HG02759 (cell line): ENCODE measurements around the gene NR2E1.

ENCODE experiments used
- ATAC-seq: cut with Tn5 transposase; IDR thresholded peaks from one replicate; pipeline ENCODE4 v1.9.1; 2021; ENCODE audit warnings: mild to moderate bottlenecking, moderate library complexity; ENCODE audit not compliant: unreplicated experiment

Gene NR2E1

GRCh38 chr6:108152446-108152845 is 13.4 kb upstream of the NR2E1 start:
- ATAC-seq, result no peak

GRCh38 chr6:108156180-108156937 is 9.5 kb upstream of the NR2E1 start:
- ATAC-seq, result no peak

GRCh38 chr6:108156938-108157233 is 8.9 kb upstream of the NR2E1 start:
- ATAC-seq, result no peak

- ATAC-seq, result no peak
Measured at GRCh38 chr6:108157234-108157980, 8.4 kb upstream of the NR2E1 start.

DNA sequence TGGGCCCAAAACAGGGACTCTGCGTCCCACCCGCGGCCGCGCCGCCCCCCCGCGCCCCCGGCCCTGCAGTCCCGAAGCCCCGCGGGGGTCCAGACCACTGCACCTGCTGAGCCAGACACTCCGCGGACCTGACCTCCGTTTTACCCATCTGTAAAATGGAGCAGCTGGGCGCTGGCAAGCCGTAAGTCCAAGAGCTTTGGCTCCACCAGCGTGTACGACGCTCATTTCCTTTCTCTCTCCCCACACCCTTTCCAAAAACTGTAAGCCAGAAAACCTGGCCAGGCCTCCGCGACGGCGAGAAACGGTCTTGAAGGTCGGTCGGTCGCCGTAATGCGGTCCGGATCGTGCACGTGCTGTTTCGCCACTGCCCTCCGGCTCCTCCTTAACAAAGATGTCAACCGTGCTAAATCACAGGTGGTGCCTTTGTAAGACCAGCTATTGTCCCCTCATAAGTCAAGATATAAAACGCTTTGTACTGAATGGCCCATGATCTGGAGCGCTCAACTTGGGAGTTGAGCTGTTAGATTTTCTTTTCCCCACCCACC is 7.8 kb upstream of the NR2E1 start:
- no peak for ATAC-seq

DNA sequence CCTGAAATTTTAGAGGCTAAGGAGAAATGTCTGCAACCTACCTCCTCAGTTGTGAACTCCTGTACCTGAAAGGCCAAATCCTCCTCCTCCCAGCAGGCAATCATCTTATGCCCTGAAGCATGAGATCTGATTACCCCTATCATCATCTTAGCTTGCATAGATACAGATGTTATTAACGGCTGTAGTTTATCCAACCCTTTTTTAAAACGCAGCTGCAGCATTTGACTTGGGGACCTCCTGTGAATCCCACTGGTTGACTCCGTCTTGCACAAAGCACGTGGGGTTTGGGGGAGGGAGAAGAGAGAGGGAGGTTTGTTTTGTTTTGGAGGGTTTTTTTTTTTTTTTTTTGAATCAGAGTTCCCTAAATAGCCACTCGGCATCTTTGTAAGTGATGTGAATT is 5.8 kb upstream of the NR2E1 start:
- ATAC-seq, result no peak

DNA sequence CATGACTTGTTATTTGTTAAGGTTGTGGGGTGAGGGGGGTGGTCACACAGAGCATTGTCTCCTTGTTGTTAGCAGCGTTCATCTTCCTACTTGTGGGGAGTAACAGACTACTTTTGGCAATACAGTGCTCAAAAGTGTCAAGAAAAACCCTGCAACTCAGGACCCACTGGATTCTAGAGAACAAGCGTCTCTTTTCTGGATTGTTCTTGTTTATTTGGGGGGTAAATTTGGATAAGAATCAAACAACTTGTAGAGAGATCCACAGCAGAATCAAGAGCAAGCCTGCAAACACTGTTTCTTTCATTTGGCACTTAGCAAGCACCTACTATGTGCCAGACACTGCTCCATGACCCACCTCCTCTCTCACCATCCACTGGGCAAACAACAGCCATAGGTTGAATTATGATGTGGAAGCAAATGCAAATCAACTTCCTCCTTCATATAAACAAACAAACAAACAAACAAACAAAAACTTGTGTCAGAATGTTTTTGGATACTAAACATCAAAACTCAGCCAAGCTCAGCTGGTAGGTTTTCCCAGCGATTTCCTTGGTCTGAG is 4.0 kb upstream of the NR2E1 start:
- ATAC-seq, result no peak

DNA sequence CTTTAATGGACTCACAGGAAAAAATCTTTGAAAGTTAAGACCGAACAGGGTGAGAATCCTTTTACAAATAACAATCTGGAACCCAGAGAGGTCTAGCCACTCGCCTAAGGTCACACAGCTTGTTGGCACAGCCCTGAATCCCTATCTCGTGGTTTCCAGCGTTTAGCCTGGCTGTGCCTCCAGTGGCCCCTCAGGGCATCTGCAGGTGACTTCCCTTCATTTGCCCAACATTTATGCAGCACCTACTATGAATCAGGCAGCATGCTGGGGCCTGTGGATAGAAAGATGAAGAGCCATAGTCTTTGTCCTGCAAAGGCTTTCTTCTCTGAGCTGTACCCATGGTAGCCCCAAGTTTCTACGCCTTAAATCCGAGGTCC is 2.6 kb upstream of the NR2E1 start:
- ATAC-seq, result no peak

DNA sequence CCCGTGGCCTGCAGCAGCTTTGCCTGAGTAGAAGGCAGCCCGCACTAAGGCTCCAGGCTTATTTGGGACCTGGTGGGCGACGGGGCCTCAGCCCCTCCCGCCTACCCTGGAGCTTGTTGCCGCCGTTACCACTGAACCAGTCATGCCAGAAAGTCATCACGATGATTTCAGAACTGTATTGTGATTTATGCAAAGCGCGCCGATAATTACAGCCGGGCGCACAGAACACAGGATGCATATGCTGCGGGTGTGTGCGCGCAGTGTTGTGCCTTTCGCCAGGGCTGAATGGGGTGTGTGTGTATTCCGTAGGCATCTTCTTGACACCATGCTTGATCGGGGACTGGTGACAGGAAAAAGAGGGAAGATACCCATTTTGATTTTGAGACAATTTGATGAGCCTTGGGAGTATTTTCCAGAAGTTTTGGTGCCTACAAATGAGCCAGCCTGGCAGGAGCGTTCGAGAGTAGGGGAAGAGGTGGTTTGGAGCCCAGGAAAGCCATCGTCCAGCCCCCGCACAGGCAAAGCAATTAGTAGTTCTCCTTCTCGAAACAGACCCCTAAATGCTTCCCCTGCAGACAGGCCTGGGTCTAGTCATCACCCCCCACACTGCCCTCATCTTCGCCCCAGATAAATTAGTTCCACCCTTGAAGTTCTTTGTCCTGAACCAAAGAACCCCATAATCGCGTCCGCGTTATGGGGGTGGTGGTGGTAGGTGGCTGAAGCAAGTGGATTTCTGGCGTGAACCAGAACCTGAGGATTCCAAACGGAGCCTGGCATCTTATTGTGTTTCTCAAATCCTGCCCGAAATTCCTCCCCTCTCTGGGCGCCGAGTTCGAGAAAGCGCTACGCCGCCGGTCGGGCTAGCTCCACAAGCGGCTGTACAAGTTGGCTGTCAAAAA is 1.9 kb upstream of the NR2E1 start:
- ATAC-seq, result no peak

DNA sequence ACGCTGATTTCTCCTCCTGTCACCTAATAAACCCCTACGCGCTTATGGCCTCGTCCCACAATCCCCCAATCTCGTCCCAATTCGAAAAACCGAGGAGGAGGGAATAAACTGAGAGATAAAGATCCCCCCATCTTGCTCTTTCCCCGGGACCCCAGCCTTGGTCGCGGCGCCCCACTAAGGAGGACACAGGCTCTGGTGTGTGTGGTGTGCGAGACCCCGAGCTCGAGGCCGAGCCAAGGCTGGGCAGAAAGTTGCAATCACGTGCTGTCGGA is 1.3 kb upstream of the NR2E1 start:
- no peak for ATAC-seq

GRCh38 chr6:108164815-108165706 is 761 bp upstream of the NR2E1 start:
- no peak for ATAC-seq

DNA sequence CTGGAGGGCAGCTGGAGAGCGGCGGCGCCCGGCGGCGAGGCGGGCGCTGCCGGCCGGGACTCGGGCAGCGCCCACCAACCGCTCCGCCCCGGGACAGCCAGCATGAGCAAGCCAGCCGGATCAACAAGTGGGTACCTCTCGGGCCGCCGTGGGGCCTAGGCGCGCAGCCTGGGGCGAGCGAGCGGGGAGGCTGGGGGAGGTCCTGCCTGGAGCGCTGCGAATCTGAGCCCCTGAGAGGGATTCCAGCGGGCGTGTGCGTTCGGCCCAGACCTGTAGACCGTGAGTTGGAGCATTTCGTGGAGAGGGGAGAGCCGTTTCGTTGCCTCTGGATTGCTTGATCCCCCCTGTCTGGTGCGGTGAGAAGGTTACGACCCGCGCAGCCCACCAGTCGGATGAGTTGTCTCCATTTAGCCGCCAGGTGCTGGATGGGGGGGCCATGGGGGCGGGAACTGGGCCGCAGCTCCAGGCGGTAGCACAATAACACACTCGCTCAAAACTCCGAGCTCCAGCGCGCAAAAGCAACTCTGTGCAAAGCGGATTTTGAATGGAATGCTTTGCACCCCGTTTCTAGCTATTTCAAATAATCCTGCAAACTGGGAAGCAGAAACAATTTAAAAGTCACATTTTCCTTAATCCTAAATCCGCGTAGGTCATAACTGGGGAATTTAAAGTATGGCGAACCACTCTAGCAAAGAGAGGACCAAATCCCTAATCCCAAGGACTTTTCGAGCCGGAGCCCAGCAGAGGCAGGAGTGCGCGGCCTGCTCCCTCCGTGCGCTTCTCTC is 1.0 kb downstream of the NR2E1 start:
- ATAC-seq, result no peak

DNA sequence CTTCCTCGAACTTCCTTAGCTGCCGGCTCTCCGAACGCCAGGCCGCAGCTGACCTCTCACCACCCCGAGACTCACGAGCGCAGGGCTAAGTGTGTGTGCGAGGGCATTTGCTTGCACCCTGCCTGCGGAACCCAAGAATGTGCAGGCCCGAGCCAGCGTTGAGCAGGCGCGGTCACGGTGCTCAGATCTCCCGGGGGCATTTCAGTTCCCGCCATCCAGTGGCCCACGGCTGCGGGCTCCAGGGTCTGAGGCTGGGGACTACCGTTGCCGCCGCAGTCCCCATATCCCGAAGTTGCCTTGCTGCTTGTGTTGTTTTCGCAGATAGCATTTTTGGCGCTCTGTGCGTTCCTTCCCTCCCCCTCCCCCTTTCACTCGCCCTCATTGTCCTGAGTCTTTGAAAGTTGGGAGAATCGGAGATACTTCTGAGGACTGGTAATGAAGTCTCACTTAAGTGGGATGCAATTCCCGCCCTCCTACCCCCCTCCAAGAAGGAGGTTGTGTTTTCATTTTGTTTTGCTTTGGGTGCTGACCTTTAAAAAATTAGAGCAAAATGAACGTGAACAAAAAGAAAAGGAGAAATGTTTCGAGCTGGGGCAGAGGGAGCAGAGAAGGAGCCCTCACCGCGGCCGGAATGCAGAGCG is 1.7 kb downstream of the NR2E1 start:
- ATAC-seq, result no peak

GRCh38 chr6:108168090-108168463 is 2.3 kb downstream of the NR2E1 start:
- ATAC-seq, result no peak

- ATAC-seq, result no peak
Measured at GRCh38 chr6:108168501-108169463, 3.0 kb downstream of the NR2E1 start.

- ATAC-seq, result no peak
Measured at GRCh38 chr6:108169464-108170331, 3.9 kb downstream of the NR2E1 start.
